ENCODE data around the gene ABCA4. TPM values are rescaled to one million over a fixed set of nuclear protein-coding genes. Genes with fewer than 3 reads are reported as not detected.
A peak's percentile ranks its signal among the peaks of the same experiment; 100 is the strongest.

Gene ABCA4
- total RNA-seq, 4 donors from 2014 or later, result 2.1 to 7.5 (median 5.0) TPM

DNA sequence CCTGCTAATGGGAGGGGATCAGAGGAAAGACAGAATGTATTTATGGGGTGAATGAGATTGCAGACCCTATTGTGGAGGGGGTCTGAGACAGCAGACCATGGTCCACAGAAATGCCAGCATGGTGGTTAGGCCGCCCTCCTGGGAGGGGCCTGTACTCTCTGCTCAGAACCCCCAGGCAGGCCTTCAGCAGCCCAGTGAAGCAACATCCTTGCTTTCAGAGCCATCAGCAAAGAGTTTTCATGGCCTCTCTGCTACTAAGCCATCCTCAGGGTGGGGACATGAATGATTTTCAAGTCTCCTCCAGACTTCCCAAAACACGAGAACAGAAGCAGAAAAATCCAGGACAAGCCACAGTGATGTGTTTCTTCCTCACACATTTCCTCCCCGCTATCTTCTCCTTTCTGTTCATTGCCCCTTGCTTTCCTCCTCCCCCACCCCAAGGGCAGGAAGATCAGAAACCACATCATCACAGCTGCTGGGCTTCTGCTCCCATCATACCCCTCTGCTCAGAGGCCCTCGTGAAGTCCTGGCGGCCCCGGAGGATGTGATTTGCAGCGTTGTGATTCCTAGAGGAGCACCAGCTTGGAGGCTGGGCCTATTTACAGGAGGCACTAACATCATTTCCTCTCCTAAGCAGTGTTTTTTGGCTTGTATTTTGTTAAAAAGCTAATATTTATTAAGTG lies 48.0 kb downstream of the ABCA4 start:
- H3K27me3 ChIP-seq, result no peaks in the 10 kb centered on the region
- no peak for DNase-seq
- H3K36me3 ChIP-seq, result no peaks in the 10 kb centered on the region
- H3K4me3 ChIP-seq, result no peak overlapping the region
- H3K4me1 ChIP-seq, result peaks cover 0 to 23% (median 0%) of the 10 kb centered on the region in 4 donors
- H3K27ac ChIP-seq, result no peak overlapping the region
- no peaks in the 10 kb centered on the region for H3K9me3 ChIP-seq
- no peak for TF ChIP-seq CTCF (IDR thresholded peaks at IDR 0.05)
- TF ChIP-seq POLR2A (IDR thresholded peaks at IDR 0.05), result no peak

DNA sequence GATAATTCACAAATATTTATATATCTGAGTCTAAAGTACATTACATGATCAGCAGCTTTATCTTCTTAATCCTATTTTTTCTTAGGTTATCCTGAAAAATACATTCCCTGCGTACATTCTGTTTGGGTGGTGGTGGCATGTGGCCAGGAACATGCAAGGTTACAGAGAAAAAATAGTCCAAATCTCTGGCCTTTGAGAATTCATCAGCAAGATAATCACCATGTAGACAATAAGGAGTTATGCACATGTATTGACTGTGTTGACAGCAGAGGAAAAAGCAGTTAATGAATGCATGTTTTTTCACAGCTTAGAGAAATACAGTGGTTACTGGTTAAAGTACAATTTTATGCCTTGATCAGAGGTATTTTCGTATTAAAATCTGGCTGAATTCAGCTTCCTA lies 49.0 kb downstream of the ABCA4 start:
- Histone ChIP-seq H3K36me3 (no peaks in the 10 kb centered on the region), H3K4me1 (peaks cover 0 to 26% (median 0%) of the 10 kb centered on the region in 4 donors), H3K9me3 (no peaks in the 10 kb centered on the region), H3K4me3 (no peak overlapping the region), H3K27me3 (no peaks in the 10 kb centered on the region), H3K27ac (no peak overlapping the region)
- no peak for TF ChIP-seq POLR2A (IDR thresholded peaks at IDR 0.05)
- no peak for TF ChIP-seq CTCF (IDR thresholded peaks at IDR 0.05)
- no peak for DNase-seq

DNA sequence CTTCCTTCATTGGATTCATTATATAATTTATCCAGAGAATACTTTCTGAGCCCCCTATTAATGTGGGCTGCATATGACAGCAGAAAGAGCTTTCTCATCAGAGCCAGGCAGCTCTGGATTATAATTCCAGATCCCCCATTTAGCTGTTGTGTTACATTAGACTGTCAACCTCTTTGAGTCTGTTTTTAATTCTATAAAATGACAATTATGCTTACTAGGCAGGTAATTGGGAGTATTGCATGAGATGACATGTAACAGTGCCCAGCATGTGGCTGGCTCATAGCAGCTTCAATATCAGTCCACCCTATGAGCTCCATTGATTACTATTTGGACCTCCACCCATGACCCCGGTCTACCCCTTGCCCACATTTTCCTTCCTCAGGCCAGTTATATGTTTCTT lies 49.6 kb downstream of the ABCA4 start:
- TF ChIP-seq CTCF (IDR thresholded peaks at IDR 0.05), result no peak
- TF ChIP-seq POLR2A (IDR thresholded peaks at IDR 0.05), result no peak
- DNase-seq, result no peak
- H3K27ac ChIP-seq, result no peak overlapping the region
- no peaks in the 10 kb centered on the region for H3K27me3 ChIP-seq
- H3K9me3 ChIP-seq, result no peaks in the 10 kb centered on the region
- no peak overlapping the region for H3K4me3 ChIP-seq
- H3K36me3 ChIP-seq, result no peaks in the 10 kb centered on the region
- H3K4me1 ChIP-seq, result peaks cover 0 to 26% (median 0%) of the 10 kb centered on the region in 4 donors

DNA sequence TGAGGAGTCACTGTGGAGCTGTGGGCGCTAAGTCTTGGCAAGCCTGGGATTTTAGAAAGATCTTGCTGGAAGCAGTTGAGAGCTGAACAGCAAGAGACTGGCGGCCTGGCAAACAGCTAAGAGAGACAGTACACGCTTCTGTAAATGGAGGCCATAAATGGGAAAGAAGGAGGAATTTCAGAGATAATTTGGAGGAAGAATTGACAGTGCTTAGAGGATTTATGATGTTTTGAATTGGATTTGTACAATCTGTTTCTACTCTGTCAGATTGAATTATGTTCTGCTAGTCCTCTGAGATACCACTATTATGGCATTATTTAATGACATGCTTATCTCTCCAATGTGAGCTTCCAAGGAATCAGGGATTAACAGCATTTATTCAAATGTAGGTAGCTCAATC lies 50.1 kb downstream of the ABCA4 start:
- TF ChIP-seq POLR2A (IDR thresholded peaks at IDR 0.05) (no peak), CTCF (IDR thresholded peaks at IDR 0.05) (no peak)
- no peaks in the 10 kb centered on the region for H3K27me3 ChIP-seq
- DNase-seq, result no peak
- peaks cover 0 to 26% (median 0%) of the 10 kb centered on the region in 4 donors for H3K4me1 ChIP-seq
- no peak overlapping the region for H3K4me3 ChIP-seq
- no peaks in the 10 kb centered on the region for H3K9me3 ChIP-seq
- H3K27ac ChIP-seq, result peak overlapping the region in 1 of 4 donors; percentile 64
- H3K36me3 ChIP-seq, result no peaks in the 10 kb centered on the region

DNA sequence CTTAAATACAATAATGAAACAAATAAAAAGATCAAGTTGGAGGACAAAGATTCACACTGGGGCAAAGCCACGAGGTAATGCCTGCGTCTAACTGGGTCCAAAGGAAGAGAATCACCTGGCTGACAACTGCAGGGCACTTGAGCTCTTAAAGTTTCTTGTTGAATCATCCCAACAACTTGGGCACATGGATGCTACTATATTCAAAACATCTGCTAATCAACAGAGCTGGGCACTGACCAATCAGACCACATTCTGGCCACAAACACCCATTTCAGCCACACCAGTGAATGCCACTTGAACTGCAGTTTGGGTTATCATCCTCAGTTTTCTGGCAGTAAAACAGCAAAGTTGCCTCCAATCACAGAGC lies 51.0 kb downstream of the ABCA4 start:
- peaks cover 0 to 26% (median 0%) of the 10 kb centered on the region in 4 donors for H3K4me1 ChIP-seq

More for the DNA sequence above, 51.0 kb downstream of the ABCA4 start:
- peak overlapping the region in 2 of 4 donors; percentile 64 to 68 for H3K27ac ChIP-seq
- TF ChIP-seq CTCF (IDR thresholded peaks at IDR 0.05) (no peak), POLR2A (IDR thresholded peaks at IDR 0.05) (no peak)
- H3K9me3 ChIP-seq, result no peaks in the 10 kb centered on the region
- H3K4me3 ChIP-seq, result no peak overlapping the region
- DNase-seq, result no peak
- no peaks in the 10 kb centered on the region for H3K27me3 ChIP-seq
- H3K36me3 ChIP-seq, result no peaks in the 10 kb centered on the region

Measured in Peyer's patch (tissue), 4 donors.